SK-N-SH treated with all-trans-retinoic acid at 6 μM for 48 hours (cell line): ENCODE results near the gene SMIM45.

Experiments
- ATAC-seq: fragments of 200-7000 bp; cut with Tn5 transposase; 3 replicates; pipeline ENCODE4 v1.9.1; 2020; ENCODE audit warnings: mild to moderate bottlenecking, moderate library complexity
- ARNTL ChIP-seq: fragments of 450-650 bp; formaldehyde crosslinking; IDR thresholded peaks from 2 replicates; pipeline ENCODE4 v1.5.0; 2020; ENCODE audit warnings: low read depth, mild to moderate bottlenecking, moderate library complexity, borderline replicate concordance
- BACH2 ChIP-seq: fragments of 250-450 bp; sonication (Bioruptor Pico); IDR thresholded peaks from 2 replicates; pipeline ENCODE4 v1.9.0; 2021; ENCODE audit warnings: mild to moderate bottlenecking, borderline replicate concordance
- CSDC2 ChIP-seq: fragments of 250-450 bp; sonication (Bioruptor Pico); IDR thresholded peaks from 2 replicates; pipeline ENCODE4 v1.5.0; 2020; ENCODE audit warnings: mild to moderate bottlenecking, moderate library complexity
- ESRRG ChIP-seq: fragments of 250-450 bp; sonication (Bioruptor Pico); IDR thresholded peaks from 2 replicates; pipeline ENCODE4 v1.6.1; 2021; ENCODE audit warnings: mild to moderate bottlenecking
- GLIS3 ChIP-seq: fragments of 250-450 bp; sonication (Bioruptor Pico); IDR thresholded peaks from 2 replicates; pipeline ENCODE4 v1.5.0; 2020; ENCODE audit warnings: mild to moderate bottlenecking, moderate library complexity
- ISL1 ChIP-seq: fragments of 250-450 bp; sonication (Bioruptor Pico); IDR thresholded peaks from 2 replicates; pipeline ENCODE4 v2.1.2; 2022; ENCODE audit warnings: mild to moderate bottlenecking, moderate library complexity
- OSR1 ChIP-seq: fragments of 250-450 bp; sonication (Bioruptor Pico); IDR thresholded peaks from 2 replicates; pipeline ENCODE4 v1.8.0; 2022; ENCODE audit warnings: moderate library complexity, mild to moderate bottlenecking, inconsistent platforms
- PPARA ChIP-seq: fragments of 250-450 bp; sonication (Bioruptor Pico); IDR thresholded peaks from 2 replicates; pipeline ENCODE4 v1.5.0; 2020; ENCODE audit warnings: mild to moderate bottlenecking, borderline replicate concordance
- RARB ChIP-seq: fragments of 250-450 bp; sonication (Bioruptor Pico); IDR thresholded peaks from 2 replicates; pipeline ENCODE4 v1.8.0; 2021; ENCODE audit warnings: mild to moderate bottlenecking, moderate library complexity
- SNAI2 ChIP-seq: fragments of 250-450 bp; sonication (Bioruptor Pico); IDR thresholded peaks from 2 replicates; pipeline ENCODE4 v1.5.0; 2020; ENCODE audit warnings: mild to moderate bottlenecking, moderate library complexity
- TCF4 ChIP-seq: fragments of 250-450 bp; sonication (Bioruptor Pico); IDR thresholded peaks from 2 replicates; pipeline ENCODE4 v1.8.0; 2021; ENCODE audit warnings: mild to moderate bottlenecking, moderate library complexity, borderline replicate concordance
- TOX ChIP-seq: fragments of 250-450 bp; sonication (Bioruptor Pico); IDR thresholded peaks from 2 replicates; pipeline ENCODE4 v1.8.0; 2021; ENCODE audit warnings: mild to moderate bottlenecking, moderate library complexity, borderline replicate concordance
- ZC3H10 ChIP-seq: fragments of 250-450 bp; sonication (Bioruptor Pico); IDR thresholded peaks from 2 replicates; pipeline ENCODE4 v1.5.1; 2021; ENCODE audit warnings: mild to moderate bottlenecking, moderate library complexity
- ZFP3 ChIP-seq: fragments of 250-450 bp; sonication (Bioruptor Pico); IDR thresholded peaks from 2 replicates; pipeline ENCODE4 v1.5.0; 2020; ENCODE audit warnings: mild to moderate bottlenecking, moderate library complexity
- ZFP30 ChIP-seq: fragments of 450-650 bp; formaldehyde crosslinking; IDR thresholded peaks from 2 replicates; pipeline ENCODE4 v1.5.0; 2022; ENCODE audit warnings: mild to moderate bottlenecking, moderate library complexity
- ZNF565 ChIP-seq: fragments of 450-650 bp; formaldehyde crosslinking; conservative IDR thresholded peaks from 2 replicates; pipeline ENCODE4 v1.5.0; 2020; ENCODE audit warnings: low read depth, mild to moderate bottlenecking, moderate library complexity
- ZNF8 ChIP-seq: fragments of 450-650 bp; formaldehyde crosslinking; IDR thresholded peaks from 2 replicates; pipeline ENCODE4 v1.5.0; 2020; ENCODE audit warnings: mild to moderate bottlenecking, moderate library complexity
- TF ChIP-seq, protein P1 (sequence below): fragments of 250-450 bp; sonication (Bioruptor Pico); IDR thresholded peaks from 2 replicates; pipeline ENCODE4 v1.8.0; 2020; ENCODE audit warnings: mild to moderate bottlenecking, moderate library complexity, borderline replicate concordance
- TF ChIP-seq, protein P2 (sequence below): fragments of 250-450 bp; sonication (Bioruptor Pico); IDR thresholded peaks from 2 replicates; pipeline ENCODE4 v1.5.0; 2020; ENCODE audit warnings: mild to moderate bottlenecking, moderate library complexity
- TF ChIP-seq, protein P3 (sequence below): fragments of 250-450 bp; sonication (Bioruptor Pico); IDR thresholded peaks from 2 replicates; pipeline ENCODE4 v1.8.0; 2021; ENCODE audit warnings: low read depth, mild to moderate bottlenecking, moderate library complexity, borderline replicate concordance

SMIM45 gene

DNA sequence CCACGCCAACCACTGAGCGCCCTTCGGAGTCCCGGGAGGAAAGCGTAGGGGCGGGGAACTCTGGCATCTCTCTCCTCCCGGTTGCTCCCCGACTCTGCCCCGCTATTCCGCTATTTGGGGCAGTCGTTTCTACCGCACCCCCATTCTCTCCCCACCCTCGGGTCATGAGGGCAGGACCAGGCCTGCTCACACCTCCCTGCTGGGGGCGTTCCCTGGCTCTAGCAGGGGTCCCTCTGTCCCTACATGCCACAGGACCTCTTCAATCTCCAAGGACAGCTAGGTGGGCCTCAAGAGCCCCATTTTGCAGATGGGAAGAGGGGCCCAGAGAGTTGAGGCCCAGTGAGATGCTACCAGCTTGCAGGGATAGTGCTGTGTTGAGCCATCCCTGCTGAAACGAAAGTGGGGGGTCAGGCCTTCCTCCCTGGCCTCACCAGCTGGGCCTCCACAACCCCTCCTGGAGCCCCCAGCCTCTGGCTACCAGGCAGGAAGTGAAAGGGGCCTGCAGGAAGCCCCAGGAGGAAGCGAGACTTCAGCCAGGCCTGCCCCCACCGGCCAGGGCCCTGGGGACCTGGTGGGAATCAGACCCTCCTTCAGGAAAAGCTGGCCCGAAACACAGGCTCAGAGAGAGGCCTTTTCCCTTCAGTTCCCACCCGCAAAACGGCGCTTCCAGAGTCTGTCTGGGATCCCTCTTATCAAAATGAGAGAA is 31.5 kb upstream of the SMIM45 start:
- ATAC-seq, result no peak
- TF ChIP-seq BACH2 (CRISPR knock-in tag) (no peak), ZFP3 (CRISPR knock-in tag) (no peak), ARNTL (CRISPR knock-in tag) (no peak), OSR1 (CRISPR knock-in tag) (no peak), ZNF565 (no peak), GLIS3 (no peak), PPARA (CRISPR knock-in tag) (no peak), ISL1 (CRISPR knock-in tag) (no peak), TOX (CRISPR knock-in tag) (no peak), TCF4 (CRISPR knock-in tag) (no peak)
- TF ChIP-seq, protein P1, sequence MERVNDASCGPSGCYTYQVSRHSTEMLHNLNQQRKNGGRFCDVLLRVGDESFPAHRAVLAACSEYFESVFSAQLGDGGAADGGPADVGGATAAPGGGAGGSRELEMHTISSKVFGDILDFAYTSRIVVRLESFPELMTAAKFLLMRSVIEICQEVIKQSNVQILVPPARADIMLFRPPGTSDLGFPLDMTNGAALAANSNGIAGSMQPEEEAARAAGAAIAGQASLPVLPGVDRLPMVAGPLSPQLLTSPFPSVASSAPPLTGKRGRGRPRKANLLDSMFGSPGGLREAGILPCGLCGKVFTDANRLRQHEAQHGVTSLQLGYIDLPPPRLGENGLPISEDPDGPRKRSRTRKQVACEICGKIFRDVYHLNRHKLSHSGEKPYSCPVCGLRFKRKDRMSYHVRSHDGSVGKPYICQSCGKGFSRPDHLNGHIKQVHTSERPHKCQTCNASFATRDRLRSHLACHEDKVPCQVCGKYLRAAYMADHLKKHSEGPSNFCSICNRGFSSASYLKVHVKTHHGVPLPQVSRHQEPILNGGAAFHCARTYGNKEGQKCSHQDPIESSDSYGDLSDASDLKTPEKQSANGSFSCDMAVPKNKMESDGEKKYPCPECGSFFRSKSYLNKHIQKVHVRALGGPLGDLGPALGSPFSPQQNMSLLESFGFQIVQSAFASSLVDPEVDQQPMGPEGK, result no peak
- TF ChIP-seq, protein P2, sequence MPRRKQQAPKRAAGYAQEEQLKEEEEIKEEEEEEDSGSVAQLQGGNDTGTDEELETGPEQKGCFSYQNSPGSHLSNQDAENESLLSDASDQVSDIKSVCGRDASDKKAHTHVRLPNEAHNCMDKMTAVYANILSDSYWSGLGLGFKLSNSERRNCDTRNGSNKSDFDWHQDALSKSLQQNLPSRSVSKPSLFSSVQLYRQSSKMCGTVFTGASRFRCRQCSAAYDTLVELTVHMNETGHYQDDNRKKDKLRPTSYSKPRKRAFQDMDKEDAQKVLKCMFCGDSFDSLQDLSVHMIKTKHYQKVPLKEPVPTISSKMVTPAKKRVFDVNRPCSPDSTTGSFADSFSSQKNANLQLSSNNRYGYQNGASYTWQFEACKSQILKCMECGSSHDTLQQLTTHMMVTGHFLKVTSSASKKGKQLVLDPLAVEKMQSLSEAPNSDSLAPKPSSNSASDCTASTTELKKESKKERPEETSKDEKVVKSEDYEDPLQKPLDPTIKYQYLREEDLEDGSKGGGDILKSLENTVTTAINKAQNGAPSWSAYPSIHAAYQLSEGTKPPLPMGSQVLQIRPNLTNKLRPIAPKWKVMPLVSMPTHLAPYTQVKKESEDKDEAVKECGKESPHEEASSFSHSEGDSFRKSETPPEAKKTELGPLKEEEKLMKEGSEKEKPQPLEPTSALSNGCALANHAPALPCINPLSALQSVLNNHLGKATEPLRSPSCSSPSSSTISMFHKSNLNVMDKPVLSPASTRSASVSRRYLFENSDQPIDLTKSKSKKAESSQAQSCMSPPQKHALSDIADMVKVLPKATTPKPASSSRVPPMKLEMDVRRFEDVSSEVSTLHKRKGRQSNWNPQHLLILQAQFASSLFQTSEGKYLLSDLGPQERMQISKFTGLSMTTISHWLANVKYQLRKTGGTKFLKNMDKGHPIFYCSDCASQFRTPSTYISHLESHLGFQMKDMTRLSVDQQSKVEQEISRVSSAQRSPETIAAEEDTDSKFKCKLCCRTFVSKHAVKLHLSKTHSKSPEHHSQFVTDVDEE (CRISPR knock-in tag), result no peak

DNA sequence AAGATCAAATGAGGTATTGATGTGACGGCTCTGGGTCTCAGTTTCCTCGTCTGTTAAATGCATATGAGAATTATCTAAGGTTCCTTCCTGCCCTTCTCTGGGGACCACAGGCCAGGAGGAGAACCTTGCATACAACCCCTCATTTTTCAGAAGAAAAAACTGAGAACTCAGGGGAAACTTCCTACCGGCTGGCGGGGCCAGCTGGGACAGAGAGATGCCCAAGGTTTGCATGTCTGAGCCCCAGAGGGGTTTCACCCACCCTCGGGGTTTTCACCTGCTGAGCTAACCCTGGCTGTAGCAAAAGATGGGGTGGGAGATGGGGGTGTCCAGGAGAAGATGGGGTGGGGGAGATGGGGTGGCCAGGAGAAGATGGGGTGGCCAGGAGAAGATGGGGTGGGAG is 29.6 kb upstream of the SMIM45 start:
- no peak for TF ChIP-seq BACH2 (CRISPR knock-in tag)
- TF ChIP-seq, protein P2 (CRISPR knock-in tag), result no peak
- TF ChIP-seq, all 23 proteins: peak for 0
- ATAC-seq, result no peak

DNA sequence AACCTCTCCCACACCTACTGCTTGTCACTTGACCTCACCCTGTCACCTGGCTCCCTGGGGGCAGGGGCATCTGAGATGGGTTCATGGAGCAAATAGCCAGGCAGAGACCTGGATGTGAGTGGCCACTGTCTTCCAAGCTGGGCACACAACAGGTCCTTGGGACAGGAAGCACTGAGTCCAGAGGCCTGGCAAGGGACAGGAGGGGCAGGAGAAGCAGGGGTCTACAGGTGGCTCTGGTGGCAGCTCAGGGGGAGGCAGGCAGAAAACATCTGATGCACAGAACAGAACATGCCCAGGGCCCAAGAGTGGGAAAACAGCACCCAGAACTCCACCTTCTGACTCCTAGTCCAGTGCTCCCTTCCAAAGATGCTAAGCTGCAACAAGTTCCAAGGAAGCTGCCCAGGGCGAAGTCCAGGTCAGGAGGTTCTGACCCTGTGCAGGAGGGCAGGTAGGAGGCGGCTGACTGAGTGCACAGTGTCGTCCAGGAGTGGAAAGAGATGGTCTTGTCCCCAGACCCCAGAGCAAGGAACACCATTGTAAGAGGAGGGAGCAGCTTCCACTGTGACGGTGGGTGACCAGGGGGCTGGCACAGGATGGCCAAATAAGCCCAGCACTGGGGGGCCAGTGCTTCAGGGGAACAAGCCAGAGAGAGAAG is 28.9 kb upstream of the SMIM45 start:
- no peak for ATAC-seq
- TF ChIP-seq OSR1 (CRISPR knock-in tag), result no peak
- TF ChIP-seq BACH2 (CRISPR knock-in tag), result no peak
- TF ChIP-seq, protein P3, sequence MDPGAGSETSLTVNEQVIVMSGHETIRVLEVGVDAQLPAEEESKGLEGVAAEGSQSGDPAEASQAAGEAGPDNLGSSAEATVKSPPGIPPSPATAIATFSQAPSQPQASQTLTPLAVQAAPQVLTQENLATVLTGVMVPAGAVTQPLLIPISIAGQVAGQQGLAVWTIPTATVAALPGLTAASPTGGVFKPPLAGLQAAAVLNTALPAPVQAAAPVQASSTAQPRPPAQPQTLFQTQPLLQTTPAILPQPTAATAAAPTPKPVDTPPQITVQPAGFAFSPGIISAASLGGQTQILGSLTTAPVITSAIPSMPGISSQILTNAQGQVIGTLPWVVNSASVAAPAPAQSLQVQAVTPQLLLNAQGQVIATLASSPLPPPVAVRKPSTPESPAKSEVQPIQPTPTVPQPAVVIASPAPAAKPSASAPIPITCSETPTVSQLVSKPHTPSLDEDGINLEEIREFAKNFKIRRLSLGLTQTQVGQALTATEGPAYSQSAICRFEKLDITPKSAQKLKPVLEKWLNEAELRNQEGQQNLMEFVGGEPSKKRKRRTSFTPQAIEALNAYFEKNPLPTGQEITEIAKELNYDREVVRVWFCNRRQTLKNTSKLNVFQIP (CRISPR knock-in tag), result no peak
- TF ChIP-seq ZC3H10 (CRISPR knock-in tag), result no peak
- no peak for TF ChIP-seq ZFP3 (CRISPR knock-in tag)
- no peak for TF ChIP-seq ARNTL (CRISPR knock-in tag)
- TF ChIP-seq SNAI2, result no peak
- no peak for TF ChIP-seq ISL1 (CRISPR knock-in tag)
- TF ChIP-seq TOX (CRISPR knock-in tag), result no peak
- no peak for TF ChIP-seq ZNF565
- TF ChIP-seq ZFP30 (CRISPR knock-in tag), result no peak
- TF ChIP-seq RARB (CRISPR knock-in tag), result no peak
- TF ChIP-seq, protein P2 (CRISPR knock-in tag), result no peak
- TF ChIP-seq CSDC2 (CRISPR knock-in tag), result no peak
- TF ChIP-seq PPARA (CRISPR knock-in tag), result no peak
- no peak for TF ChIP-seq ZNF8 (CRISPR knock-in tag)
- TF ChIP-seq ESRRG, result no peak
